HG02840 (cell line): ENCODE measurements around the gene MZF1.

Source experiments
- ATAC-seq: cut with Tn5 transposase; IDR thresholded peaks from one replicate; pipeline ENCODE4 v1.9.1; 2021; ENCODE audit warnings: mild to moderate bottlenecking, moderate library complexity, moderate number of reproducible peaks; ENCODE audit not compliant: unreplicated experiment, low FRiP score

Gene MZF1

GRCh38 chr19:58570770-58571574 is 2.2 kb downstream of the MZF1 start:
- no peak for ATAC-seq

- no peak for ATAC-seq
These were observed 3.0 kb downstream of the MZF1 start for GRCh38 chr19:58569943-58570670.

GRCh38 chr19:58569191-58569942 is 3.8 kb downstream of the MZF1 start:
- ATAC-seq, result no peak

GRCh38 chr19:58568453-58569130 is 4.5 kb downstream of the MZF1 start:
- no peak for ATAC-seq

DNA sequence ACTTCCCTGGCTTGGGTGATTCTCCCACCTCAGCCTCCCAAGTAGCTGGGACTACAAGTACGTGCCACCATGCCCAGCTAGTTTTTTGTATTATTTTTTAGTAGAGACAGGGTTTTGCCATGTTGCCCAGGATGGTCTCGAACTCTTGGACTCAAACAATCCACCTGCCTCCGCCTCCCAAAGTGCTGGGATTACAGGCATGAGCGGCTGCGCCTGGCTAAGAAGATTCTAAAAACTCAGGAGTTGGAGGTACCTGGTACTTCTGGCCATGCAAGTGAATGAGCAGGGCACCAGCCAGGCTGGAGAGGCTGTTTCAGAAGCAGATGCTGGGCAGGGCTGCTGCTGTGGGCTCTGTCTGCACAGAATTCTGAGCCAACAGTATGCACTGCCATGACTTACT is 6.1 kb downstream of the MZF1 start:
- ATAC-seq, result no peak

GRCh38 chr19:58563823-58564222 is 9.3 kb downstream of the MZF1 start:
- ATAC-seq, result no peak

DNA sequence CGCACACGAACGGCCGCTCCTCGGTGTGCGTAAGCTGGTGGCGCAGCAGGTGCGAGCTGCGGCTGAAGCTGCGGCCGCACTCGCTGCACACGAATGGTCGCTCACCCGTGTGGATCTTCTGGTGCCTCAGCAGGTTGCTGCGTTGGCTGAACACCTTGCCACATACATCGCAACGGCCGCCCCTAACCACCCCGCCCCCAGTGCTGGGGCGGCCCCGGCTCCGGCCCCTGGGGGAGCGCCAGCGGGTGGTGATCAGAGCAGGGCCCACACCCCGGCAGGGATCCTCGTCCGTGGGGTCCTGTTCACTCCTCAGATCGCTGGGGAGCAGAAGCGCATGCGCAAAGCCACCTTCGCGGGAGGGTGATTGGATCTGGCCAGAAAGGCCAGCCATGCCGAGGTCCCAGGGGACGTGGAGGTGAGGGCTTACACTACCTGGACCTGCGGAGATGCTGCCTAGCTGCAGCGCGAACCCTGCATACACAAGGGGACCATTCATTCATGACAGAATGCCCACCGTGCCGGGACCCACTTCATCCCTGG is 10.0 kb downstream of the MZF1 start:
- ATAC-seq, result no peak

GRCh38 chr19:58562122-58563033 is 10.8 kb downstream of the MZF1 start:
- ATAC-seq, result no peak

- no peak for ATAC-seq
These were observed 11.6 kb downstream of the MZF1 start for GRCh38 chr19:58561373-58562121.

GRCh38 chr19:58560921-58561320 is 12.2 kb downstream of the MZF1 start:
- no peak for ATAC-seq

DNA sequence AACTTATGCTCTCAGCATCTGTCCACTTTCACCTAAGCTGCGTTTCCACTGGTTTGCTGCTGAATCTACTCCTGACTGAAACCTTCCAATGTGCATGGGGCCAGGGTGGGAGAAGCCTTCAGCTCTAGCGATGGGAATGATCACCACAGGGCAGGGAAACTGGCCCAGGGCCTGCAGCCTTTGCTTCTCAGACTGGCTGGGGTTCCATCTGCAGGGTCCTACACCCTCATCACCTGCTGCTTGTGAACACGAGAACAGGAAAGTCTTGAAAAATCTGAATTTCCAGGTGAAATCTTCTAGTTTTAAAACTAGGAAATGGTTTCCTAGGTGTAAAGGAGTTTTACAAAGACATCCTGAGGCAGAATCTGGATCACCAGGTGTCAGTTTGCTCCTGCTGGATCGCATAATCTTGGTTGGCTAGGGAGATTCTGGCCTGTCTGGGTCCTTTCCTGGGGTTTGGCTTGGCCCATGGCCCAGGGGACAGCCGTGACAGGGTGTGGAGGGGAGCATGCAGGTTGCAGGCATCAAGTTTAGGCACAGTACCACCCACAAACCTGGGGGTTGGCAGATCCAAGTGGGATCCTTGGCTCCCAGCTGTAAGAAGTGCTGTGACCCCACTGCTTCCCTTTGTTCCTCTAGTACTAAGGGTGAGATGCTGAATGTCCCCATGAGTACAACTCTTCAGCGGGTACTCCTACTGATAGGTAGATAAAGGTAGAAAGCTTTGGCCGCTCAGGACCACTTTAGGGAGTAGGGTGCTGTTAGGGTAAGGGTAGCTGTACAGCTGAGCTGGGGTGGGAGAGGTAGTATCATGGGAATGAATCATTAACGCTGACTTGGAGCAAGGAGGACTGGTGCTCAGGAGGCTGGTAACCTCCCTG is 12.9 kb downstream of the MZF1 start:
- no peak for ATAC-seq

GRCh38 chr19:58559275-58560006 is 13.7 kb downstream of the MZF1 start:
- ATAC-seq, result peak; percentile 18

DNA sequence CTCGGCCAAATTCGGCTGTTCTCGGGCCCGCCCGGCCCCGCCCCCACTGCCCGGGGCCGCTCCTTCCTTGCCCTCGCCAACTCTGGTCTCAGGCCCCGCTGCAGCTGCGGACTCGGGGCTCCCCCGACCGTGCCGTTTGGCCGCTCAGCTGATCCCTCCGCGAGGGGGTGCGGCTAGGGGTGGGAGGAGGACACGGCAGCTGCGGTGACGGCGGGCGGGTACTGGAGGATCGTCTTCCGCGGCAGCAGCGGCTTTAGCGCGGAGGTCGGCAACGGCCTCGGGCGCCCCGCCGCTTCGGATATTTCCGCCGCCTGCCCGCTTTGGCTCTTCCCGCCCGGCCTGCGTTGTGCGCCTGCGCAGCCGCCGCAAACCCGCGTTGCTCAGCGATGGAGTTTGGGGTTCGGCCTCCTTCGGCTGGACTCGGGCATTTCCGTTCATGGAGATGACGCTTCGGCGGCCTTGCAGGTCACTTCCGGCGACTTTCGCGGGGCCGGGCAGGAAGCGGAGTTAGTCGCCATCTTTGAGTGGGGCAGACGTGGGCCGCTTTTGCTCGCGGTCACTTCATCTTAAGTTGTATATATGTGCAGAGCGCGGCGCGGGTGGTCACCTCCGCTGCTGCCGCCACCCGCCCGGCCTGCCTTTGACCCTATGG is 14.4 kb downstream of the MZF1 start:
- ATAC-seq, result peak; percentile 58

- ATAC-seq, result no peak
These were observed 15.0 kb downstream of the MZF1 start, which contains the start of gene UBE2M for GRCh38 chr19:58558066-58558622. Gene UBE2M, minus strand, starts transcription at chr19:58558611. Its CDS starts 230 bp downstream, at chr19:58558381.

- ATAC-seq, result no peak
These were observed 15.7 kb downstream of the MZF1 start for GRCh38 chr19:58557221-58558065.
